Measurements from ENCODE around the gene ARMC8. TPM values are rescaled to one million over a fixed set of nuclear protein-coding genes. Genes with fewer than 3 reads are reported as not detected.

The ARMC8 gene
- total RNA-seq, 2 experiments from 2014 or later: 50.4 to 53.2 TPM

GRCh38 chr3:138336454-138336999, 149.4 kb downstream of the ARMC8 start:
- no peaks in the 10 kb centered on the region for H3K9me3 Mint-ChIP-seq (ENCODE audit: insufficient read depth)
- DNase-seq (no peak), ATAC-seq (no peak)
- POLR2A ChIA-PET: no interaction called here
- peaks cover 9% of the 10 kb centered on the region for H3K27me3 Mint-ChIP-seq (ENCODE audit: low read depth)
- no peak overlapping the region for H3K4me3 Mint-ChIP-seq
- H3K4me1 Mint-ChIP-seq (ENCODE audit: low read depth): no peaks in the 10 kb centered on the region
- CTCF ChIA-PET: interaction anchor here (0.7 to 0.9 kb wide), 2 partner anchors 142 to 155 kb away, joined by 3 read pairs; no protein-coding TSS in a partner anchor
- H3K27ac Mint-ChIP-seq: no peak overlapping the region
- H3K36me3 Mint-ChIP-seq (ENCODE audit: low read depth): no peaks in the 10 kb centered on the region

DNA sequence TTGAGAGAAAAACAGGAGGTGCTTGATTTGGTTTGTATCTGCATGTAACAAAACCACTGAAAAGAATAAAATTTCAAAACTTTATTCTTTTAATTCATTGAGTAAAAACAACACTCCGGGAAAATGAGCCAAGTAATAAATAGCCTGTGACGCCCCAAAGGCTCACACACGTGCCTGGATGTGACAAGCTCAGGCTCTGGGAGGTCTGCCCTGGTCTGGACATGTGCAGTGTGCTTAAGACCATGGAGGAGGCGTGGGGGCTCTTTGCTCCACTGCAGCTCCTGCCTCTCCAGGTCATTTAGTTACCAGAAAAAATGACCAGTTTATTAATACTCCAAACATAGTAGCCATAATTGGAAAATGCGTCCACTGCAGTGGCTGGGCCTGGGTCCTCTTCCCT, 151.1 kb downstream of the ARMC8 start:
- no peak for ATAC-seq
- POLR2A ChIA-PET: no interaction called here

DNA sequence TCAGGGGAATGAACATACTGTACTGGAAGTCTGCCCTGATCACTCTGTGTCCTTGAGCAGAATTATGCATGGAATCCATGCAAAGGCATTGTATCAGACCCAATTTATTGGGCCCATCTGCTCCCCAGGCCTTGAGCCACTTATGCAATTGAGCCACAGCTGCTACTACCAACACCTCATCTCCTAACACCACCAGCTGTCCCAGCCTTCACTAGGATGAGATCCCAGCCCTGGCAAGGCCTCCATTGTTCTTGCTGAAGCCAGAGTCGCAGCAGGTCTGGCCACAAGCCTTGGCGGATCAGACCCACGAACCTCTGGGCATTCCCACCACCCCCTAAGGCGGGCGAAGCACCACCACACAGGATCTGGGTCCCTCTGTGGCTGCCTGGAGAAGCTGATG, 151.7 kb downstream of the ARMC8 start:
- Mint-ChIP-seq H3K27ac (no peak overlapping the region), H3K27me3 (ENCODE audit: low read depth) (peaks cover 14% of the 10 kb centered on the region), H3K4me1 (ENCODE audit: low read depth) (no peaks in the 10 kb centered on the region), H3K4me3 (no peak overlapping the region), H3K36me3 (ENCODE audit: low read depth) (no peaks in the 10 kb centered on the region), H3K9me3 (ENCODE audit: insufficient read depth) (no peaks in the 10 kb centered on the region)
- DNase-seq: no peak
- ATAC-seq: no peak
- ChIA-PET CTCF (interaction anchor here (1.5 kb wide), 1 partner anchor 9 kb away, joined by 4 read pairs; no protein-coding TSS in a partner anchor), POLR2A (no interaction called here)

More for the DNA sequence above, 151.1 kb downstream of the ARMC8 start:
- H3K9me3 Mint-ChIP-seq (ENCODE audit: insufficient read depth): no peaks in the 10 kb centered on the region
- DNase-seq: no peak
- H3K36me3 Mint-ChIP-seq (ENCODE audit: low read depth): no peaks in the 10 kb centered on the region
- CTCF ChIA-PET: no interaction called here
- no peak overlapping the region for H3K27ac Mint-ChIP-seq
- H3K4me3 Mint-ChIP-seq: no peak overlapping the region
- H3K4me1 Mint-ChIP-seq (ENCODE audit: low read depth): no peaks in the 10 kb centered on the region
- peaks cover 13% of the 10 kb centered on the region for H3K27me3 Mint-ChIP-seq (ENCODE audit: low read depth)

DNA sequence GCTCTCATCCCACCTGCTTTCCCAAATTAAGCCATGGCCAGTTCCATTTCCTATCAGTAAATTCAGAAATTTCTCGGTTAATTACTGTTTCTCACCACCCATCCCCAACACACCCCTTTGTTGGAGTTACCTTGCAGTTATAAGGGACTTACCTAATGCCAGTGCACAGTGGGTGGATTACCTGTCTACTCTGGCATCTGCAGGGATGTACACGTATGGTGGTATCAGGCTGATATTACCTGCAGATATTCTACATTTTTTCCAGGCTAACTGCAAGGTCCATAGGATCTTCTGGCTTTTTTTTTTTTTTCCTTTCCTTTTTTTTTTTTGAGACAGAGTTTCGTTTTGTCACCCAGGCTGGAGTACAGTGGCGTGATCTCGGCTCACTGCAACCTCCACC, 153.4 kb downstream of the ARMC8 start:
- no peak overlapping the region for H3K27ac Mint-ChIP-seq
- DNase-seq (no peak), ATAC-seq (no peak)
- no peaks in the 10 kb centered on the region for H3K4me1 Mint-ChIP-seq (ENCODE audit: low read depth)
- ChIA-PET CTCF (interaction anchor here (1.5 kb wide), 1 partner anchor 7 kb away, joined by 4 read pairs; no protein-coding TSS in a partner anchor), POLR2A (no interaction called here)
- no peaks in the 10 kb centered on the region for H3K9me3 Mint-ChIP-seq (ENCODE audit: insufficient read depth)
- H3K27me3 Mint-ChIP-seq (ENCODE audit: low read depth): peaks cover 7% of the 10 kb centered on the region
- H3K4me3 Mint-ChIP-seq: no peak overlapping the region
- H3K36me3 Mint-ChIP-seq (ENCODE audit: low read depth): no peaks in the 10 kb centered on the region

DNA sequence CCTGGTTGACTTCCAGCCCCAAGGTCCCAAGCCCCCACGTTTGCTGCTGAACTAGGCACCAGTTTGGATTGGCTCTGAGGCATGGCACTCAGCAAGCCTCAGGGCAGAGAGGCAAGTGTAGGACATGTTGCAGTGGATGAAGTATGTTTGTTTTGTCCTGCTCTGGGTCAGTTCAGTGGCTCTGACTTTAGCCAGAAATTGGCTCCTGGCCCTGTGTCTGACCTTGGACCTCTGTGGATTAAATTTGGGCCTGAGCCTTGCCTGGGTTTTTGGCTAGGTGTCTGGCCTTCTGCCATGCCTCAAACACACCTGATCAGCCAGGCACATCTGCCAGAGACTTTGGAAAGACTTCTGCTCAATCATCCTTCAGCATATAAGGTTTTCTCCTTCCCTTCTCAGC, 157.7 kb downstream of the ARMC8 start:
- ChIA-PET POLR2A (no interaction called here), CTCF (no interaction called here)
- Mint-ChIP-seq H3K9me3 (ENCODE audit: insufficient read depth) (no peaks in the 10 kb centered on the region), H3K4me3 (no peak overlapping the region), H3K27me3 (ENCODE audit: low read depth) (peaks cover 36% of the 10 kb centered on the region), H3K27ac (no peak overlapping the region), H3K4me1 (ENCODE audit: low read depth) (peaks cover 6% of the 10 kb centered on the region), H3K36me3 (ENCODE audit: low read depth) (peaks cover 1% of the 10 kb centered on the region)
- ATAC-seq (no peak), DNase-seq (no peak)

Other genes starting within 250 kb of the ARMC8 start
- gene CLDN18, start 177.1 kb upstream of the ARMC8 start, total RNA-seq: not detected
- not detected for gene DZIP1L, start 71.7 kb upstream of the ARMC8 start, total RNA-seq
- gene A4GNT, start 54.9 kb upstream of the ARMC8 start, total RNA-seq: not detected
- gene DBR1, start 12.4 kb upstream of the ARMC8 start, total RNA-seq: 10 to 100 TPM; 18.1 to 21.8 TPM
- not detected for gene NME9, start 142.6 kb downstream of the ARMC8 start, total RNA-seq
- gene MRAS, start 161.3 kb downstream of the ARMC8 start, total RNA-seq: not detected
- under 1 TPM; 0.16 to 0.18 TPM for gene ESYT3, start 247.3 kb downstream of the ARMC8 start, total RNA-seq

Measured in activated CD8-positive, alpha-beta T cell treated with anti-CD3 and anti-CD28 coated beads, Interleukin-2, amount 10 ng/mL, durations not matched to agents 7 days and 5 days (primary cell).